H1 (cell line): ENCODE results near the gene DGKK. TPM values are rescaled to one million over a fixed set of nuclear protein-coding genes. Genes with fewer than 3 reads are reported as not detected.

Source experiments
- POU5F1 ChIP-seq: IDR thresholded peaks from 2 replicates; pipeline ENCODE4 v1.6.1; 2011; ENCODE audit warnings: low read depth, mild to moderate bottlenecking, low read length, moderate library complexity
- polyA plus RNA-seq, 7 experiments: library from polyadenylated mRNA; depleted of rRNA in 3 of 7; stranded (reverse) in 5 of 7; unstranded in 2 of 7; fragments of >200 nt in 5 of 7; fragments of 200-250 nt in 2 of 7; gene quantifications; 1 replicate in 5 of 7; 2 replicates in 1 of 7; 4 replicates in 1 of 7; pipeline versions ENCODE4 v1.2.1 to v1.2.3, GENCODE V29; 2011 to 2013; ENCODE audit warnings: missing spikeins in 2 of 7, mixed read lengths in 2 of 7
- total RNA-seq: library from RNA; stranded (reverse); fragmentation: NEBNext Ultra II Directional; extraction: Animal tissue kit (Norgen Biotek cat#: 25700); gene quantifications from 2 replicates; pipeline ENCODE4 v1.2.1, GENCODE V29; 2021

Gene DGKK
- total and polyA plus RNA-seq, 2 of the 8 experiments (the other 6 are each of a cell fraction or from before 2014, with no cell fraction given): 4.9 to 19.2 TPM

- no peak for TF ChIP-seq POU5F1
- TF ChIP-seq, all 59 proteins: peak for 0
Measured at GRCh38 chrX:50343917-50344316, 126.7 kb downstream of the DGKK start (continued).
